K562 (cell line): Measurements from ENCODE around the gene HPSE2. TPM values are rescaled to one million over a fixed set of nuclear protein-coding genes. Genes with fewer than 3 reads are reported as not detected.

ENCODE experiments used
- GABPA ChIP-seq: fragments of 200-800 bp; sonication (Bioruptor generic); conservative IDR thresholded peaks from 2 replicates; pipeline ENCODE4 v1.6.1; 2016; ENCODE audit warnings: low read depth, missing genetic modification characterization, missing compliant biosample characterization
- GATA2 ChIP-seq: sonication (generic); formaldehyde crosslinking; IDR thresholded peaks from 2 replicates; pipeline ENCODE4 v1.4.0; 2020; ENCODE audit warnings: mild to moderate bottlenecking, missing genetic modification reagents
- HMGXB4 ChIP-seq: sonication (generic); formaldehyde crosslinking; IDR thresholded peaks from 2 replicates; pipeline ENCODE4 v1.8.1; 2023; ENCODE audit warnings: mild to moderate bottlenecking, missing genetic modification reagents
- ILF3 ChIP-seq: fragments of 450-650 bp; IDR thresholded peaks from 2 replicates; pipeline ENCODE4 v1.6.1; 2018; ENCODE audit warnings: antibody characterized with exemption, mild to moderate bottlenecking, moderate library complexity, borderline replicate concordance
- IRF2 ChIP-seq: sonication (generic); formaldehyde crosslinking; IDR thresholded peaks from 2 replicates; pipeline ENCODE4 v1.8.1; 2022; ENCODE audit warnings: mild to moderate bottlenecking, missing genetic modification reagents
- KAT2B ChIP-seq: IDR thresholded peaks from one replicate; pipeline ENCODE4 v1.6.1; 2012; ENCODE audit warnings: low read depth, mild to moderate bottlenecking, control low read depth, inconsistent platforms, low read length, moderate library complexity
- MTA1 ChIP-seq: fragments of 450-650 bp; IDR thresholded peaks from 2 replicates; pipeline ENCODE4 v1.6.1; 2017; ENCODE audit warnings: borderline replicate concordance
- NBN ChIP-seq: fragments of 450-650 bp; IDR thresholded peaks from 2 replicates; pipeline ENCODE4 v1.6.1; 2016; ENCODE audit warnings: low read depth, mild to moderate bottlenecking
- NR0B1 ChIP-seq: fragments of 450-650 bp; IDR thresholded peaks from one replicate; pipeline ENCODE4 v1.6.1; 2018; ENCODE audit warnings: mild to moderate bottlenecking, moderate library complexity; ENCODE audit not compliant: partially characterized antibody
- NR1H2 ChIP-seq: sonication (generic); formaldehyde crosslinking; IDR thresholded peaks from 2 replicates; pipeline ENCODE4 v1.4.0; 2020; ENCODE audit warnings: mild to moderate bottlenecking, missing genetic modification reagents
- POLR2H ChIP-seq: IDR thresholded peaks from 2 replicates; pipeline ENCODE4 v1.6.1; 2016; ENCODE audit warnings: missing genetic modification characterization, low read depth, mild to moderate bottlenecking, control low read depth, missing compliant biosample characterization, moderate library complexity
- RBBP5 ChIP-seq: fragments of 200-600 bp; sonication (generic); IDR thresholded peaks from 2 replicates; pipeline ENCODE4 v1.6.1; 2012; ENCODE audit warnings: borderline replicate concordance, mild to moderate bottlenecking, low read length, control low read depth, inconsistent platforms; ENCODE audit not compliant: insufficient read depth, poor library complexity, severe bottlenecking
- RFX5 ChIP-seq: IDR thresholded peaks from 2 replicates; pipeline ENCODE4 v1.6.1; 2011; ENCODE audit warnings: low read depth, mild to moderate bottlenecking, improper control_type of control experiment, low read length
- RNF2 ChIP-seq: sonication (generic); IDR thresholded peaks from 2 replicates; pipeline ENCODE4 v1.6.1; 2016
- SOX6 ChIP-seq: fragments of 450-650 bp; IDR thresholded peaks from 2 replicates; pipeline ENCODE4 v1.6.1; 2014; ENCODE audit warnings: mild to moderate bottlenecking
- SRSF3 ChIP-seq: fragments of 200-400 bp; formaldehyde crosslinking; IDR thresholded peaks from 2 replicates; pipeline ENCODE4 v1.6.1; 2016; ENCODE audit warnings: mild to moderate bottlenecking, low read length, moderate library complexity; ENCODE audit not compliant: insufficient read depth
- STAT5B ChIP-seq: fragments of 250-450 bp; sonication (Bioruptor Pico); IDR thresholded peaks from 2 replicates; pipeline ENCODE4 v1.8.0; 2021; ENCODE audit warnings: mild to moderate bottlenecking, inconsistent platforms
- TAF1 ChIP-seq: IDR thresholded peaks from 2 replicates; pipeline ENCODE4 v1.6.1; 2011; ENCODE audit warnings: mild to moderate bottlenecking, low read length, moderate library complexity; ENCODE audit not compliant: insufficient read depth, control insufficient read depth, severe bottlenecking; ENCODE audit errors: extremely low read depth
- TARDBP ChIP-seq: fragments of 450-650 bp; IDR thresholded peaks from 2 replicates; pipeline ENCODE4 v1.6.1; 2016
- THRA ChIP-seq: fragments of 450-650 bp; IDR thresholded peaks from 2 replicates; pipeline ENCODE4 v1.6.1; 2017; ENCODE audit warnings: mild to moderate bottlenecking, moderate library complexity
- U2AF1 ChIP-seq: fragments of 200-400 bp; formaldehyde crosslinking; optimal IDR thresholded peaks from 2 replicates; pipeline ENCODE3; 2017; ENCODE audit warnings: mild to moderate bottlenecking, low read depth, low read length, moderate library complexity
- XRCC5 ChIP-seq: fragments of 200-400 bp; formaldehyde crosslinking; IDR thresholded peaks from 2 replicates; pipeline ENCODE4 v1.6.1; 2017; ENCODE audit warnings: low read depth, mild to moderate bottlenecking, low read length
- ZNF197 ChIP-seq: fragments of 200-800 bp; sonication (Bioruptor generic); IDR thresholded peaks from 2 replicates; pipeline ENCODE4 v1.6.1; 2016; ENCODE audit warnings: low read depth, missing genetic modification characterization, missing compliant biosample characterization
- ZNF408 ChIP-seq: fragments of 250-450 bp; sonication (Bioruptor Pico); IDR thresholded peaks from 2 replicates; pipeline ENCODE4 v1.4.0; 2020; ENCODE audit warnings: low read depth, mild to moderate bottlenecking, moderate library complexity
- ZNF699 ChIP-seq: fragments of 250-450 bp; sonication (Bioruptor Pico); IDR thresholded peaks from 2 replicates; pipeline ENCODE4 v1.8.0; 2021; ENCODE audit warnings: mild to moderate bottlenecking, moderate library complexity; ENCODE audit not compliant: insufficient replicate concordance
- ZNF77 ChIP-seq: fragments of 250-450 bp; sonication (Bioruptor Pico); IDR thresholded peaks from 2 replicates; pipeline ENCODE4 v1.5.0; 2020
- polyA plus RNA-seq, 8 experiments: library from polyadenylated mRNA; depleted of rRNA in 4 of 8; stranded (reverse) in 5 of 8; unstranded in 3 of 8; fragments of >200 nt; fragmentation: Nextera tagmentation in 2 of 8; fragmentation: Illumina TruSeq in 1 of 8; extraction: Ambion mirVana in 2 of 8; extraction: Trizol in 1 of 8; gene quantifications; 2 replicates each; pipeline versions ENCODE4 v1.2.1 to v1.2.3, GENCODE V29; 2011 to 2014; ENCODE audit warnings: inconsistent platforms in 1 of 8, missing spikeins in 1 of 8
- total RNA-seq, 7 experiments: library from RNA; depleted of rRNA in 6 of 7; stranded (reverse); fragments of >200 nt in 6 of 7; fragmentation: Illumina TruSeq in 2 of 7; extraction: Trizol in 2 of 7; gene quantifications; 2 replicates each; pipeline versions ENCODE4 v1.2.1 to v1.2.3, GENCODE V29; 2011 to 2021; ENCODE audit warnings: low replicate concordance in 1 of 7

The HPSE2 gene
- total and polyA plus RNA-seq, 9 of the 15 experiments (the other 6 are each of a cell fraction or from before 2014, with no cell fraction given): 0.03 to 0.10 (median 0.04) TPM; not detected in 2

- no peak for TF ChIP-seq THRA
- TF ChIP-seq NBN: peak; percentile 53; the same call in 1 of the 2 replicates
- TF ChIP-seq GATA2: peak; percentile 68
- no peak for TF ChIP-seq IRF2 (CRISPR knock-in tag)
- TF ChIP-seq RBBP5: peak; percentile 48
- no peak for TF ChIP-seq MTA1
- TF ChIP-seq KAT2B: no peak
- TF ChIP-seq POLR2H (tag): peak; percentile 39; the same call in 1 of the 2 replicates
- TF ChIP-seq ZNF408 (CRISPR knock-in tag): no peak
- no peak for TF ChIP-seq RFX5
- TF ChIP-seq XRCC5: no peak
- peak; percentile 68 for TF ChIP-seq SOX6
- TF ChIP-seq SRSF3: no peak
- TF ChIP-seq RNF2: peak; percentile 96
- TF ChIP-seq ILF3: no peak
- no peak for TF ChIP-seq ZNF77 (CRISPR knock-in tag)
- TF ChIP-seq NR0B1: no peak
- no peak for TF ChIP-seq TAF1
- no peak for TF ChIP-seq HMGXB4 (CRISPR knock-in tag)
- no peak for TF ChIP-seq STAT5B (CRISPR knock-in tag)
- TF ChIP-seq TARDBP: no peak
- no peak for TF ChIP-seq NR1H2 (CRISPR knock-in tag)
- TF ChIP-seq GABPA: no peak; the same call in 1 of the 2 replicates
- 0 out of 2 replicates have a peak, but pooled peaks have one; percentile 19 for TF ChIP-seq ZNF197 (CRISPR knock-in tag)
- TF ChIP-seq U2AF1: no peak
- no peak for TF ChIP-seq ZNF699 (CRISPR knock-in tag)
Measured at GRCh38 chr10:98778277-98778759, 457.3 kb downstream of the HPSE2 start (continued).
